Uterus (tissue), 4 donors: ENCODE data around the gene PSMG4. TPM values are rescaled to one million over a fixed set of nuclear protein-coding genes. Genes with fewer than 3 reads are reported as not detected.

ENCODE experiments used
- DNase-seq, 2 donors: peaks; one replicate each; pipeline ENCODE4 v3.0.0-alpha.2; 2019 to 2020
- H3K27ac ChIP-seq, 2 donors: fragments of 200-600 bp; sonication (generic); 1 replicate in 1 of 2; 2 replicates in 1 of 2; pipeline ENCODE4 v1.5.1; 2016 to 2018
- H3K27me3 ChIP-seq, 2 donors: fragments of 200-600 bp; sonication (generic); one replicate each; pipeline ENCODE4 v1.5.1; 2018 to 2019; ENCODE audit warnings: control low read depth in 1 of 2
- H3K36me3 ChIP-seq, 2 donors: fragments of 200-600 bp; sonication (generic); one replicate each; pipeline ENCODE4 v1.5.1; 2019; ENCODE audit warnings: control low read depth in 1 of 2
- H3K4me1 ChIP-seq, 2 donors: fragments of 200-600 bp; sonication (generic); one replicate each; pipeline ENCODE4 v1.5.1; 2018 to 2019; ENCODE audit warnings: control low read depth in 1 of 2
- H3K4me3 ChIP-seq, 2 donors: fragments of 200-600 bp; sonication (generic); 1 replicate in 1 of 2; 2 replicates in 1 of 2; pipeline ENCODE4 v1.5.1; 2018 to 2019; ENCODE audit warnings: mild to moderate bottlenecking in 1 of 2
- H3K9me3 ChIP-seq, 2 donors: fragments of 200-600 bp; sonication (generic); one replicate each; pipeline ENCODE4 v1.5.1; 2019; ENCODE audit warnings: control low read depth in 1 of 2
- POLR2A ChIP-seq, 2 donors: fragments of 450-650 bp; IDR thresholded peaks; one replicate each; pipeline ENCODE4 v1.6.1; 2016; ENCODE audit warnings: antibody characterized with exemption in 2 of 2, mild to moderate bottlenecking in 1 of 2, moderate library complexity in 1 of 2
- intact Hi-C: fragments of 100-400 bp; cut with DNase I; formaldehyde crosslinking; loops from one replicate; pipeline ENCODE4 v1.15.1; 2023; ENCODE audit warnings: low total_unique reads
- total RNA-seq, 4 donors: library from RNA; depleted of rRNA in 3 of 4; stranded (reverse); fragments of >200 nt in 3 of 4; gene quantifications; one replicate each; pipeline versions ENCODE4 v1.1.0 to v1.2.4, GENCODE V29; 2014 to 2023
- TF ChIP-seq, protein P1 (sequence below), 4 experiments: fragments of 200-600 bp in 2 of 4; fragments of 450-650 bp in 2 of 4; sonication (generic) in 2 of 4; IDR thresholded peaks; one replicate each; pipeline ENCODE4 v1.5.1; 2016 to 2019; ENCODE audit warnings: antibody characterized with exemption in 4 of 4, mild to moderate bottlenecking in 2 of 4, moderate library complexity in 1 of 4
- donor health status: DM: yes; HTN: yes; CAD: no.

The PSMG4 gene
- total RNA-seq, 4 donors from 2014 or later: 13.1 to 49.4 (median 28.0) TPM

DNA sequence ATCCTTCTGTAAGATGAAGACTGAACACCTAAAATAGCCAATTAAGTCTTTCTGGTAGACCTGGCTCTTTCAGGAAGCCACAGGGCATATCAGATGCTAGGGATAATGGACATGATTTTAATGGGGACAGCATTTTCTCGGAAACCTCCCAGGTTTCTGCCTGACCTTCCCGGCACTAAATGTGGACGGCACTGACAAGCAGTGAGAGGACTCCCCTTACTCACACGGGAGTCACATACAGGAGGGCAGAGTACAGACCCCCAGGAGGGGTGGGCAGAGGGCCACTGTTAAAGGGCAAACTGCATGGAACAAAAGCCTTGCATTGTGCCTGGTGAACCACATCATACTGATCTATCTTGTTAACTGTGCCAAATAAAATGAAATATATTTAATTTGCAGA lies 19.9 kb downstream of the PSMG4 start:
- Histone ChIP-seq H3K9me3 (no peaks in the 10 kb centered on the region), H3K27me3 (no peaks in the 10 kb centered on the region), H3K36me3 (no peaks in the 10 kb centered on the region), H3K4me1 (peaks cover 3 to 4% of the 10 kb centered on the region in 2 donors), H3K27ac (no peak overlapping the region), H3K4me3 (no peak overlapping the region)
- intact Hi-C loops: loop anchor here (5.0 to 10.0 kb wide), 2 partner anchors 454 to 716 kb away; no protein-coding TSS in a partner anchor
- TF ChIP-seq POLR2A (IDR thresholded peaks at IDR 0.05): no peak
- TF ChIP-seq, protein P1, sequence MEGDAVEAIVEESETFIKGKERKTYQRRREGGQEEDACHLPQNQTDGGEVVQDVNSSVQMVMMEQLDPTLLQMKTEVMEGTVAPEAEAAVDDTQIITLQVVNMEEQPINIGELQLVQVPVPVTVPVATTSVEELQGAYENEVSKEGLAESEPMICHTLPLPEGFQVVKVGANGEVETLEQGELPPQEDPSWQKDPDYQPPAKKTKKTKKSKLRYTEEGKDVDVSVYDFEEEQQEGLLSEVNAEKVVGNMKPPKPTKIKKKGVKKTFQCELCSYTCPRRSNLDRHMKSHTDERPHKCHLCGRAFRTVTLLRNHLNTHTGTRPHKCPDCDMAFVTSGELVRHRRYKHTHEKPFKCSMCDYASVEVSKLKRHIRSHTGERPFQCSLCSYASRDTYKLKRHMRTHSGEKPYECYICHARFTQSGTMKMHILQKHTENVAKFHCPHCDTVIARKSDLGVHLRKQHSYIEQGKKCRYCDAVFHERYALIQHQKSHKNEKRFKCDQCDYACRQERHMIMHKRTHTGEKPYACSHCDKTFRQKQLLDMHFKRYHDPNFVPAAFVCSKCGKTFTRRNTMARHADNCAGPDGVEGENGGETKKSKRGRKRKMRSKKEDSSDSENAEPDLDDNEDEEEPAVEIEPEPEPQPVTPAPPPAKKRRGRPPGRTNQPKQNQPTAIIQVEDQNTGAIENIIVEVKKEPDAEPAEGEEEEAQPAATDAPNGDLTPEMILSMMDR (IDR thresholded peaks at IDR 0.05): no peak
- peak; percentile 9 to 14 for DNase-seq

- intact Hi-C loops: loop anchor here (10.0 kb wide), 1 partner anchor 175 kb away; the partner anchor contains the start of gene SLC22A23
- DNase-seq: peak; percentile 14 to 31
- Histone ChIP-seq H3K27me3 (no peaks in the 10 kb centered on the region), H3K9me3 (no peaks in the 10 kb centered on the region), H3K27ac (no peak overlapping the region), H3K4me3 (no peak overlapping the region), H3K36me3 (no peaks in the 10 kb centered on the region), H3K4me1 (peaks cover 3 to 4% of the 10 kb centered on the region in 2 donors)
- no peak for TF ChIP-seq POLR2A (IDR thresholded peaks at IDR 0.05)
- TF ChIP-seq, protein P1 (IDR thresholded peaks at IDR 0.05): no peak
These were observed 21.3 kb downstream of the PSMG4 start for GRCh38 chr6:3280091-3280490.

DNA sequence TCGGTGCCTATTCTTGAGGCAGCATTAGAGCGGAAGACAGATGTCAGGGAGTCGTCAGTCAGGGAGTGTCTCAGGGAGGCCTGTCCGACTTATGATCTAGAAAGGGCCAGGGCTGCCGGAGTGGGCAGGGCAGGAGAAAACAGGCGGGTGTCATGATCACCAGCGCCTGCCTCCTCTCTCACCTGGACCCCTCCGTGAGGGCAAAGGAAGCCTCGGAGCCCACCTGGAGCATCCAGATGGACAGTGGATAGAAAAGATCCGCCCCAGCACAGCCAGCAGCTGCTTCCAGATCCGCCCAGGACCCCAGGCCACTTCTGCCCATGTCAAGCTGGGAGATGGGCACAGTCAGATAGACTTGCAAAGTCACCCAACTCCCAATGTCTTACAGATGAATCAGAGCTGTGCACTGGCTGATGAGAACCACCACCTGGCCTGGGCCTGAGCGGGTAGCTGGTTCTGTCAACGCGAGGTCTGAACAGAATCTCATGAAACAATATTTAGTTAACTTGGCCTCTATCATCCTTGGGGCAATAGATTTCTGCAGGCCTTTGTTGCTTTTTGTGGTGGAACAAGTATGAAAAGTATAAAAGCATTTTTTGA lies 22.2 kb downstream of the PSMG4 start:
- Histone ChIP-seq H3K4me3 (no peak overlapping the region), H3K4me1 (peaks cover 3 to 4% of the 10 kb centered on the region in 2 donors), H3K9me3 (no peaks in the 10 kb centered on the region), H3K27ac (peak overlapping the region; percentile 39 to 49), H3K27me3 (no peaks in the 10 kb centered on the region), H3K36me3 (no peaks in the 10 kb centered on the region)
- peak; percentile 15 for DNase-seq
- TF ChIP-seq, protein P1 (IDR thresholded peaks at IDR 0.05): no peak
- TF ChIP-seq POLR2A (IDR thresholded peaks at IDR 0.05): no peak
- intact Hi-C loops: loop anchor here (10.0 kb wide), 1 partner anchor 174 kb away; the partner anchor contains the start of gene SLC22A23

GRCh38 chr6:3281631-3282475 lies 23.1 kb downstream of the PSMG4 start:
- DNase-seq: peak; percentile 63 to 64
- peaks cover 3 to 4% of the 10 kb centered on the region in 2 donors for H3K4me1 ChIP-seq
- TF ChIP-seq POLR2A (IDR thresholded peaks at IDR 0.05): no peak
- TF ChIP-seq, protein P1 (IDR thresholded peaks at IDR 0.05): no peak
- no peak overlapping the region for H3K4me3 ChIP-seq
- H3K27me3 ChIP-seq: no peaks in the 10 kb centered on the region
- H3K9me3 ChIP-seq: no peaks in the 10 kb centered on the region
- intact Hi-C loops: loop anchor here (10.0 kb wide), 1 partner anchor 173 kb away; the partner anchor contains the start of gene SLC22A23
- no peaks in the 10 kb centered on the region for H3K36me3 ChIP-seq
- H3K27ac ChIP-seq: peak overlapping the region; percentile 49 to 51
